ENCODE results near the gene ZNF586. TPM values are rescaled to one million over a fixed set of nuclear protein-coding genes. Genes with fewer than 3 reads are reported as not detected.

The ZNF586 gene
- total and polyA plus RNA-seq, 7 donors: 4.8 to 17.3 (median 14.7) TPM

DNA sequence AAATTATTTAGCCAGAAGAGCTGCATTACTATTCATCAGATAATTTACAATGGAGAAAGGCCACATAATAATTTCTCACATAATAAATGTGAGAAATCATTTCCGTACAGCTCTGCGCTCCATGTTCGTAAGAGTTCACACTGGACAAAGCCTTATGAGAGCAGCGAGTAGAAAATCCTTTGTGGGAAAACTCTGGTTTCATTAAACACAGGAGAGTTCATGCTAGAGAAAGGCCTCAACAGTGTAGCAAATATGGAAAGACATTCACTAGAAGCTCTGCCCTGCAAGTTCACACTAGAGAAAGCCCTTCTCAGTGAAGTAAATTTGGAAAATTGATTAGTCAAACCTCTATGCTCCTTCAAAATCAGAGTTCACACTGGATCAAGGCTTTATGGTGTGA lies 14.4 kb upstream of the ZNF586 start:
- Histone ChIP-seq H3K4me1 (peaks cover 0 to under 1% (median 0%) of the 10 kb centered on the region in 4 donors), H3K36me3 (peaks cover 55 to 99% (median 69%) of the 10 kb centered on the region in 4 donors), H3K27ac (no peak overlapping the region), H3K4me3 (no peak overlapping the region), H3K9me3 (peaks cover 14 to 48% (median 26%) of the 10 kb centered on the region in 4 donors), H3K27me3 (no peaks in the 10 kb centered on the region)
- no peak for DNase-seq
- no peak for TF ChIP-seq EP300 (IDR thresholded peaks at IDR 0.05)
- TF ChIP-seq POLR2AphosphoS5 (IDR thresholded peaks at IDR 0.05): no peak
- TF ChIP-seq, protein P1, sequence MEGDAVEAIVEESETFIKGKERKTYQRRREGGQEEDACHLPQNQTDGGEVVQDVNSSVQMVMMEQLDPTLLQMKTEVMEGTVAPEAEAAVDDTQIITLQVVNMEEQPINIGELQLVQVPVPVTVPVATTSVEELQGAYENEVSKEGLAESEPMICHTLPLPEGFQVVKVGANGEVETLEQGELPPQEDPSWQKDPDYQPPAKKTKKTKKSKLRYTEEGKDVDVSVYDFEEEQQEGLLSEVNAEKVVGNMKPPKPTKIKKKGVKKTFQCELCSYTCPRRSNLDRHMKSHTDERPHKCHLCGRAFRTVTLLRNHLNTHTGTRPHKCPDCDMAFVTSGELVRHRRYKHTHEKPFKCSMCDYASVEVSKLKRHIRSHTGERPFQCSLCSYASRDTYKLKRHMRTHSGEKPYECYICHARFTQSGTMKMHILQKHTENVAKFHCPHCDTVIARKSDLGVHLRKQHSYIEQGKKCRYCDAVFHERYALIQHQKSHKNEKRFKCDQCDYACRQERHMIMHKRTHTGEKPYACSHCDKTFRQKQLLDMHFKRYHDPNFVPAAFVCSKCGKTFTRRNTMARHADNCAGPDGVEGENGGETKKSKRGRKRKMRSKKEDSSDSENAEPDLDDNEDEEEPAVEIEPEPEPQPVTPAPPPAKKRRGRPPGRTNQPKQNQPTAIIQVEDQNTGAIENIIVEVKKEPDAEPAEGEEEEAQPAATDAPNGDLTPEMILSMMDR (IDR thresholded peaks at IDR 0.05): no peak
- TF ChIP-seq POLR2A (IDR thresholded peaks at IDR 0.05): no peak
- 85 to 88% methylated on average over 4 of the region's 4 CpGs for WGBS, 2 donors
- intact Hi-C loops (cut with DNase I): no loop called here

DNA sequence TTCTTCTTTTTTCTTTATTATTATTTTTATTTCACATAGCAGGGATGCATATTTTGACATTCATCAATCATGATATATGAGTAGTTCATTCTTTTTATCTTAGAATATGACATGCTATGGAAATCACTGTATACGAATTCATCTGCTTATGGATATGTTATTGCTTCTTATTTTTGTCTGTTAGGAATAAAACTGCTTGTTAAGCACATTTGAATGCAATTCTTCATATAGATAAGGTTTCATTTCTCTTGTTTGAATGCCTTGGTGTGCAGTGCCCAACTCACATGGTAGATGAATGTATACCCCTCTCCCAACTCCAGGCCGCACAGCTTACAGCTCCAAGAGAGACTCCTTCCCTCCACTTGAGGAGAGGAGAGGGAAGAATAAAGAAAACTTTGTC lies 11.5 kb upstream of the ZNF586 start:
- TF ChIP-seq, protein P1 (IDR thresholded peaks at IDR 0.05): no peak
- no peak for TF ChIP-seq POLR2A (IDR thresholded peaks at IDR 0.05)
- TF ChIP-seq EP300 (IDR thresholded peaks at IDR 0.05): no peak
- no peak for TF ChIP-seq POLR2AphosphoS5 (IDR thresholded peaks at IDR 0.05)
- Histone ChIP-seq H3K4me1 (no peaks in the 10 kb centered on the region), H3K4me3 (no peak overlapping the region), H3K27ac (no peak overlapping the region), H3K27me3 (no peaks in the 10 kb centered on the region), H3K36me3 (peaks cover 37 to 97% (median 46%) of the 10 kb centered on the region in 4 donors), H3K9me3 (peaks cover 14 to 34% (median 19%) of the 10 kb centered on the region in 4 donors)
- no peak for DNase-seq
- WGBS, 2 donors: 98% methylated on average over 2 of the region's 2 CpGs
- intact Hi-C loops (cut with DNase I): no loop called here

DNA sequence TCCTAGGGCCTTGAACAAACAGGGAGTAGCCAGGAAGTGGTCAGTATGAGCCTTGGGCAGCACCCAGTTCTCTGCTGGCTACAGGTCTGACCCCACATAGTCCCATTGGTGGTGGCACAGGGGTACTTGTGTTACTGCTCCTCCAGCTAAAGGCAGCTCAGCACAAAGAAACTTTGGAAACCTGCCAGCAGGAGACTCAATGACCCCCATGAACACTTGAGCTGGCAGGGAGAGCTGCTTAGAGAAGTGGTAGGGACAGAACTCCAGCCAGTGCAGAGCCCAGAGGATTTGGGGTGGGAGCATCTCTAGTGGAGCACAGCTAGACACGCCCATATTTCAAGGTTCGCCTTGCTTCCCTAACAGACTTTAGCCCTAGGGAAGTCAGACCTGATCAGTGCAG lies 10.4 kb upstream of the ZNF586 start:
- H3K9me3 ChIP-seq: peaks cover 8 to 27% (median 14%) of the 10 kb centered on the region in 4 donors
- no peak overlapping the region for H3K27ac ChIP-seq
- TF ChIP-seq POLR2A (IDR thresholded peaks at IDR 0.05) (no peak), POLR2AphosphoS5 (IDR thresholded peaks at IDR 0.05) (no peak), EP300 (IDR thresholded peaks at IDR 0.05) (no peak)
- TF ChIP-seq, protein P1 (IDR thresholded peaks at IDR 0.05): no peak
- peaks cover 26 to 97% (median 34%) of the 10 kb centered on the region in 4 donors for H3K36me3 ChIP-seq
- H3K4me3 ChIP-seq: no peak overlapping the region
- intact Hi-C loops (cut with DNase I): no loop called here
- WGBS, 2 donors: 96 to 98% methylated on average over 2 of the region's 2 CpGs
- H3K27me3 ChIP-seq: no peaks in the 10 kb centered on the region
- H3K4me1 ChIP-seq: no peaks in the 10 kb centered on the region
- no peak for DNase-seq

DNA sequence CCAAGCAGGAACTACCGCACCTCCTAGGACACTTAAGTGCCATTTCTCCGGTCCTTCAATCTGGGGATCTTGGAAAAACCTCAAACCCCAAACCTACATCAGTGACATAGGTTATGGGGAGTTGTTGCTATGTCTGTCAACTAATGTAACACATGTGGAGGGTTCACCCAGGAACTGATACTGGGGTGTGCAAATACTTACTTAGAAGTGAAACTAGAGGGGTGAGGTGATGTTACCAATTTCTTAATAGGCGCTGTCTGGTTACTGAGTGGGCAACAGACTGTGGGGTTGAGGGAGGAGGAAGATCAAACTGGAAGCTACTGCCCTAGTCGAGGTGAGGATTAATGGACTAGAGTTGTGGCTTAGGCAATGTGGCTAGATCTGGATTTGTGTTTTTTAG lies 1.9 kb downstream of the ZNF586 start:
- intact Hi-C loops (cut with DNase I): loop anchor here (5.0 kb wide), 1 partner anchor 41 kb away; the partner anchor contains the start of gene ZNF552
- peaks cover 0 to 6% (median 4%) of the 10 kb centered on the region in 4 donors for H3K9me3 ChIP-seq

DNA sequence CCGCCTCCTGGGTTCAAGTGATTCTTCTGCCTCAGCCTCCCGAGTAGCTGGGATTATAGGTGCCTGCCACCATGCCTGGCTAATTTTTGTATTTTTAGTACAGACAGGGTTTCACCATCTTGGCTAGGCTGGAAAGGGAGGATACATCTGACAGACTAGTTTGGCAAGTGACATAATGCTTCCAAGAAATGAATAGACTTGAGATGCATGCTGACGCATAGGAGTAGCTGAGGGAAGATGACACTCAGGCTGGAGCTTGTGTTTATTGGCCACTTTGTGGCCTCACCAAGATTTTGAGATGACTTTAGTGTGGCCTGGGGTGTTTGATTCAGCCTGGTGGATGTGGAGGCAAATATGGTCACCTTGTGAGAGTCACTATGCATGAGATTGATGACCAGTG lies 4.0 kb downstream of the ZNF586 start:
- TF ChIP-seq, protein P1 (IDR thresholded peaks at IDR 0.05): no peak
- TF ChIP-seq EP300 (IDR thresholded peaks at IDR 0.05) (no peak), POLR2A (IDR thresholded peaks at IDR 0.05) (no peak), POLR2AphosphoS5 (IDR thresholded peaks at IDR 0.05) (no peak)
- Histone ChIP-seq H3K27me3 (no peaks in the 10 kb centered on the region), H3K4me1 (peaks cover 0 to 22% (median 16%) of the 10 kb centered on the region in 4 donors), H3K36me3 (peaks cover 4 to 52% (median 22%) of the 10 kb centered on the region in 4 donors), H3K4me3 (no peak overlapping the region), H3K27ac (no peak overlapping the region), H3K9me3 (peaks cover 4 to 20% (median 10%) of the 10 kb centered on the region in 4 donors)
- DNase-seq: no peak
- 96 to 97% methylated on average over 3 of the region's 3 CpGs for WGBS, 2 donors
- intact Hi-C loops (cut with DNase I): loop anchor here (5.0 kb wide), 1 partner anchor 39 kb away; the partner anchor contains the start of gene ZNF552

More for the DNA sequence above, 1.9 kb downstream of the ZNF586 start:
- DNase-seq: no peak
- Histone ChIP-seq H3K36me3 (peaks cover 0 to 31% (median 8%) of the 10 kb centered on the region in 4 donors), H3K27me3 (no peaks in the 10 kb centered on the region), H3K27ac (no peak overlapping the region), H3K4me3 (no peak overlapping the region), H3K4me1 (peaks cover 0 to 22% (median 16%) of the 10 kb centered on the region in 4 donors)
- no peak for TF ChIP-seq POLR2A (IDR thresholded peaks at IDR 0.05)
- 86 to 96% methylated on average over 4 of the region's 4 CpGs for WGBS, 2 donors
